K562 (cell line): ENCODE measurements around the gene FKBP15. TPM values are rescaled to one million over a fixed set of nuclear protein-coding genes. Genes with fewer than 3 reads are reported as not detected.

Experiments
- ATAC-seq: fragments of 200-7000 bp; cut with Tn5 transposase; 3 replicates; pipeline ENCODE4 v1.9.1; 2020; ENCODE audit warnings: moderate library complexity
- BruUV-seq: library from RNA; stranded (reverse); fragments of 400-500 nt; replicated peaks from 2 replicates; lab custom pipeline; 2021; lab: Mats Ljungman, UMichigan
- CTCF ChIA-PET: fragments of 300-600 bp; formaldehyde crosslinking; extraction: SDS; loops from one replicate; lab custom pipeline; 2021; ENCODE audit warnings: low intra/inter-chr PET ratio; lab: Yijun Ruan, JAX
- POLR2A ChIA-PET: fragments of 300-600, 350-650 bp; sonication (Branson Sonifier 250); formaldehyde crosslinking; extraction: SDS; loops from one replicate; lab custom pipeline; 2021; ENCODE audit warnings: antibody characterized with exemption, inconsistent platforms; lab: Yijun Ruan, JAX
- DNase-seq, 4 experiments: peaks; one replicate each; pipeline versions ENCODE4 v3.0.0 to v3.0.0-alpha.2; 2011 to 2018; ENCODE audit warnings: low spot score in 3 of 4, mixed read lengths in 3 of 4; ENCODE audit errors: extremely low read depth in 1 of 4
- FAIRE-seq: peaks from 2 replicates; lab custom pipeline; 2011; peaks lifted over from hg19 to GRCh38; lab: Jason Lieb, UNC
- H2AFZ ChIP-seq: 2 replicates; pipeline ENCODE4 v1.6.0; 2011; ENCODE audit warnings: low read depth, low read length, control low read depth, inconsistent platforms
- H3K27ac ChIP-seq: fragments of 200-600 bp; 3 replicates; pipeline ENCODE4 v1.8.0; 2011; ENCODE audit warnings: low read depth, mild to moderate bottlenecking, control low read depth, inconsistent platforms, low read length, moderate library complexity, mixed read lengths; ENCODE audit errors: extremely low read depth
- H3K27me3 ChIP-seq, 2 experiments: fragments of 300-600 bp in 1 of 2; 2 replicates in 1 of 2; 3 replicates in 1 of 2; pipeline versions ENCODE4 v1.6.0 to v1.8.0; 2011; ENCODE audit warnings: inconsistent platforms in 2 of 2, low read length in 2 of 2, mild to moderate bottlenecking in 1 of 2, mixed read lengths in 1 of 2, moderate library complexity in 1 of 2; ENCODE audit not compliant: control insufficient read depth in 2 of 2, insufficient read depth in 2 of 2
- H3K36me3 ChIP-seq: fragments of 300-600 bp; 3 replicates; pipeline ENCODE4 v1.8.0; 2011; ENCODE audit warnings: mild to moderate bottlenecking, low read length, inconsistent platforms; ENCODE audit not compliant: control insufficient read depth, insufficient read depth
- H3K4me1 ChIP-seq, 2 experiments: fragments of 200-600 bp in 1 of 2; replicated peaks in 1 of 2; 2 replicates in 1 of 2; 3 replicates in 1 of 2; pipeline versions ENCODE4 v1.5.1 to v1.8.0; 2011; ENCODE audit warnings: inconsistent platforms in 2 of 2, low read length in 2 of 2, mild to moderate bottlenecking in 1 of 2, mixed read lengths in 1 of 2, moderate library complexity in 1 of 2; ENCODE audit not compliant: control insufficient read depth in 2 of 2, insufficient read depth in 2 of 2
- H3K4me2 ChIP-seq: 2 replicates; pipeline ENCODE4 v1.6.1; 2011; ENCODE audit warnings: low read length, control low read depth, inconsistent platforms, mixed read lengths; ENCODE audit not compliant: insufficient read depth
- H3K4me3 ChIP-seq: fragments of 200-600 bp; sonication (generic), shearing (Covaris generic); 2 replicates; pipeline ENCODE4 v1.5.1; 2016; ENCODE audit warnings: control low read depth, inconsistent platforms
- H3K79me2 ChIP-seq: fragments of 200-600 bp; 3 replicates; pipeline ENCODE4 v1.8.0; 2011; ENCODE audit warnings: low read length, inconsistent platforms; ENCODE audit not compliant: control insufficient read depth, insufficient read depth
- H3K9ac ChIP-seq, 2 experiments: 2 replicates each; pipeline versions ENCODE4 v1.6.0 to v1.6.1; 2011; ENCODE audit warnings: low read depth in 2 of 2, low read length in 2 of 2, control low read depth in 1 of 2, inconsistent platforms in 1 of 2, mild to moderate bottlenecking in 1 of 2, mixed read lengths in 1 of 2; ENCODE audit not compliant: insufficient read depth in 1 of 2
- H3K9me1 ChIP-seq: one replicate; pipeline ENCODE4 v1.6.0; 2011; ENCODE audit warnings: inconsistent platforms, mild to moderate bottlenecking, low read length, moderate library complexity; ENCODE audit not compliant: control insufficient read depth, insufficient read depth
- H3K9me3 ChIP-seq: replicated peaks from 2 replicates; pipeline ENCODE4 v1.5.1; 2011; ENCODE audit warnings: low read depth, low read length, inconsistent platforms; ENCODE audit not compliant: control insufficient read depth, insufficient read depth
- H4K20me1 ChIP-seq: replicated peaks from 2 replicates; pipeline ENCODE4 v1.6.1; 2011; ENCODE audit warnings: low read length, inconsistent platforms, mixed read lengths; ENCODE audit not compliant: control insufficient read depth, insufficient read depth
- KAT2B ChIP-seq: IDR thresholded peaks from one replicate; pipeline ENCODE4 v1.6.1; 2012; ENCODE audit warnings: low read depth, mild to moderate bottlenecking, control low read depth, inconsistent platforms, low read length, moderate library complexity
- MEF2A ChIP-seq: IDR thresholded peaks from 2 replicates; pipeline ENCODE4 v1.6.1; 2011; ENCODE audit warnings: low read depth, mild to moderate bottlenecking, low read length, moderate library complexity; ENCODE audit not compliant: control insufficient read depth
- PTRF ChIP-seq: fragments of 450-650 bp; IDR thresholded peaks from 2 replicates; pipeline ENCODE4 v1.6.1; 2016; ENCODE audit warnings: mild to moderate bottlenecking, missing genetic modification characterization, missing compliant biosample characterization
- RBM22 ChIP-seq: fragments of 200-400 bp; formaldehyde crosslinking; IDR thresholded peaks from 2 replicates; pipeline ENCODE4 v1.6.1; 2018; ENCODE audit warnings: low read length, low read depth; ENCODE audit not compliant: poor library complexity, severe bottlenecking
- ZBTB2 ChIP-seq: fragments of 450-650 bp; IDR thresholded peaks from 2 replicates; pipeline ENCODE4 v1.6.1; 2016; ENCODE audit warnings: antibody characterized with exemption
- WGBS: fragments of 100-300 bp; shearing (Covaris generic); methylation state at CpG from one replicate; pipeline ENCODE4 v1.1.6; 2016; ENCODE audit warnings: low coverage, mixed read lengths; ENCODE audit not compliant: insufficient coverage; ENCODE audit errors: missing lambda C conversion rate; 5-methylcytosine and 5-hydroxymethylcytosine counted together
- in situ Hi-C: fragments of 300-500 bp; cut with MboI; formaldehyde crosslinking; loops from 4 replicates; pipeline ENCODE4 v1.15.0; 2018; ENCODE audit warnings: inconsistent platforms, mixed read lengths
- intact Hi-C: fragments of 100-400 bp; cut with micrococcal nuclease; formaldehyde crosslinking; loops from 2 replicates; pipeline ENCODE4 v1.14.2; 2022
- polyA plus RNA-seq, 8 experiments: library from polyadenylated mRNA; depleted of rRNA in 4 of 8; stranded (reverse) in 5 of 8; unstranded in 3 of 8; fragments of >200 nt; fragmentation: Nextera tagmentation in 2 of 8; fragmentation: Illumina TruSeq in 1 of 8; extraction: Ambion mirVana in 2 of 8; extraction: Trizol in 1 of 8; gene quantifications; 2 replicates each; pipeline versions ENCODE4 v1.2.1 to v1.2.3, GENCODE V29; 2011 to 2014; ENCODE audit warnings: inconsistent platforms in 1 of 8, missing spikeins in 1 of 8
- total RNA-seq, 7 experiments: library from RNA; depleted of rRNA in 6 of 7; stranded (reverse); fragments of >200 nt in 6 of 7; fragmentation: Illumina TruSeq in 2 of 7; extraction: Trizol in 2 of 7; gene quantifications; 2 replicates each; pipeline versions ENCODE4 v1.2.1 to v1.2.3, GENCODE V29; 2011 to 2021; ENCODE audit warnings: low replicate concordance in 1 of 7

Gene FKBP15
- total and polyA plus RNA-seq, 9 of the 15 experiments (the other 6 are each of a cell fraction or from before 2014, with no cell fraction given): 8.7 to 38.0 (median 18.9) TPM

GRCh38 chr9:113266174-113266573 is 45.1 kb upstream of the FKBP15 start:
- ChIA-PET CTCF (no interaction called here), POLR2A (interaction anchor here (0.6 kb wide), 1 partner anchor 1539 kb away, joined by 3 read pairs; no protein-coding TSS in a partner anchor)
- Histone ChIP-seq H4K20me1 (no peaks in the 10 kb centered on the region), H3K9ac (no peak overlapping the region), H3K9me3 (no peaks in the 10 kb centered on the region), H3K36me3 (peaks cover 46% of the 10 kb centered on the region), H3K4me1 (peaks cover 0 to 4% of the 10 kb centered on the region in 2 experiments; a peak in 1 of 5 replicates), H3K27ac (no peak overlapping the region), H3K4me2 (no peak overlapping the region), H3K4me3 (no peak overlapping the region), H3K79me2 (no peaks in the 10 kb centered on the region), H3K9me1 (no peaks in the 10 kb centered on the region), H3K27me3 (no peaks in the 10 kb centered on the region), H2AFZ (no peak overlapping the region)
- WGBS: 79% methylated on average over 3 of the region's 3 CpGs
- intact Hi-C loops (no loop called here), in situ Hi-C loops (no loop called here)
- no TSS peak for BruUV-seq
- TF ChIP-seq KAT2B (no peak), RBM22 (no peak), MEF2A (no peak), PTRF (tag) (no peak), ZBTB2 (no peak)
- ATAC-seq (no peak), DNase-seq (no peak), FAIRE-seq (no peak)
